ENCODE data around the gene HES5. TPM values are rescaled to one million over a fixed set of nuclear protein-coding genes. Genes with fewer than 3 reads are reported as not detected.

The HES5 gene
- polyA plus RNA-seq, 1 of the 3 experiments (the other 2 are of a cell fraction): 0.03 TPM

- no peaks in the 10 kb centered on the region for H3K36me3 ChIP-seq (replicated peaks in 1 of 2; ENCODE audit: control insufficient read depth in 1 of 2, insufficient read depth in 2 of 2, low read length in 1 of 2)
- 51% methylated on average over 20 of the region's 39 CpGs for whole genome bisulfite sequencing (ENCODE audit: low lambda C conversion rate)
- no peak overlapping the region for H2AFZ ChIP-seq (ENCODE audit: low read depth)
- H3K79me2 ChIP-seq (ENCODE audit: insufficient read depth): no peaks in the 10 kb centered on the region
- no peaks in the 10 kb centered on the region for H4K20me1 ChIP-seq (ENCODE audit: insufficient read depth)
- CTCF ChIA-PET: interaction anchor here (0.8 kb wide), 1 partner anchor 10 kb away, joined by 3 read pairs; no protein-coding TSS in a partner anchor
- H3K9me3 ChIP-seq: no peaks in the 10 kb centered on the region
- no peak overlapping the region for H3K4me3 ChIP-seq (ENCODE audit: low read depth in 2 of 2, low read length in 1 of 2)
- POLR2A ChIA-PET: no interaction called here
- no peak overlapping the region for H3K9ac ChIP-seq
- H3F3A ChIP-seq (replicated peaks; ENCODE audit: insufficient read depth): no peaks in the 10 kb centered on the region
- H3K27me3 ChIP-seq (ENCODE audit: insufficient read depth): no peaks in the 10 kb centered on the region
- H3K4me2 ChIP-seq: no peak overlapping the region
- no peaks in the 10 kb centered on the region for H3K9me2 ChIP-seq
- H3K27ac ChIP-seq (ENCODE audit: low read depth in 2 of 2, low read length in 1 of 2): no peak overlapping the region
- no peak for TF ChIP-seq ZBTB33 (IDR thresholded peaks at IDR 0.05; ENCODE audit: borderline replicate concordance, low read depth)
- TF ChIP-seq EP300 (IDR thresholded peaks at IDR 0.05; ENCODE audit: borderline replicate concordance in 1 of 2, low read depth in 1 of 2, low read length in 1 of 2): no peak
- TF ChIP-seq FOXM1 (IDR thresholded peaks at IDR 0.05; ENCODE audit: low read depth): no peak
- no peak for TF ChIP-seq MXI1 (IDR thresholded peaks at IDR 0.05; ENCODE audit: low read depth, low read length)
- TF ChIP-seq MEF2A (IDR thresholded peaks at IDR 0.05; ENCODE audit: borderline replicate concordance, low read depth): no peak
- TF ChIP-seq, protein P1, sequence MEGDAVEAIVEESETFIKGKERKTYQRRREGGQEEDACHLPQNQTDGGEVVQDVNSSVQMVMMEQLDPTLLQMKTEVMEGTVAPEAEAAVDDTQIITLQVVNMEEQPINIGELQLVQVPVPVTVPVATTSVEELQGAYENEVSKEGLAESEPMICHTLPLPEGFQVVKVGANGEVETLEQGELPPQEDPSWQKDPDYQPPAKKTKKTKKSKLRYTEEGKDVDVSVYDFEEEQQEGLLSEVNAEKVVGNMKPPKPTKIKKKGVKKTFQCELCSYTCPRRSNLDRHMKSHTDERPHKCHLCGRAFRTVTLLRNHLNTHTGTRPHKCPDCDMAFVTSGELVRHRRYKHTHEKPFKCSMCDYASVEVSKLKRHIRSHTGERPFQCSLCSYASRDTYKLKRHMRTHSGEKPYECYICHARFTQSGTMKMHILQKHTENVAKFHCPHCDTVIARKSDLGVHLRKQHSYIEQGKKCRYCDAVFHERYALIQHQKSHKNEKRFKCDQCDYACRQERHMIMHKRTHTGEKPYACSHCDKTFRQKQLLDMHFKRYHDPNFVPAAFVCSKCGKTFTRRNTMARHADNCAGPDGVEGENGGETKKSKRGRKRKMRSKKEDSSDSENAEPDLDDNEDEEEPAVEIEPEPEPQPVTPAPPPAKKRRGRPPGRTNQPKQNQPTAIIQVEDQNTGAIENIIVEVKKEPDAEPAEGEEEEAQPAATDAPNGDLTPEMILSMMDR (IDR thresholded peaks at IDR 0.05): no peak
- TF ChIP-seq NFIC (IDR thresholded peaks at IDR 0.05; ENCODE audit: borderline replicate concordance): no peak
- peaks cover 0 to 42% of the 10 kb centered on the region in 2 experiments; a peak in 1 of 4 replicates for H3K4me1 ChIP-seq (ENCODE audit: control insufficient read depth in 1 of 2, insufficient read depth in 2 of 2, low read depth in 1 of 2, low read length in 1 of 2)
- DNase-seq: peak; percentile 60
Observed at GRCh38 chr1:2540816-2541492, 10.9 kb upstream of the HES5 start.

DNA sequence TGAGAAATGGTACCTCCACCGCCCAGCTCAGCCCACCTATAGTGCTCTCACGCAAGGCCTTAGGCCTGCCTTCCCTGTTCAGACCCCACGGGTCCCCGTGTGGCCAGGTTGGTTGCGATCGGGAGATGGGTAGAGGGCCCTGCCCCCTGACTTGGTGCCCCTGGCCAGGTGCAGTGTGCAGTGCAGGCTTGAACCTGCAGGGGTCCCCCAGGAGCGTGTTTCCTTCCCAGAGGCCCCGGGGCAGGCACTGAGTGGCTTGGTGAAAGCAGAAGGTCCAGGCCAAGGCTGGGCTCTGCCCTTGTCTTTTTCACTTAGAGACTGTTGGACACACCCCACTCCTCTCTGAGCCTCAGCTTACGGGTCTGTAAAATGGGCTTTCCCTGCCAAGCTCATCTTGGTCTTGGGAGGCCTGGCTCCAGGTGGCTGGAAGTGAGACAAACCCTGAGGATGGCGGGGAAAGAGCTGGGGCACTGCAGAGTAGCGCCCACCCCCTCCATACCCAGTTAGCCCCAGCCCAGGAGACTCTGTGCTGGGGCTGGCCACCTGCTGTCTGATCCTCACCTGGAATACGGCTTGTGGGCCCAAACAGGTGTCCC lies 9.3 kb upstream of the HES5 start:
- H2AFZ ChIP-seq (ENCODE audit: low read depth): no peak overlapping the region
- WGBS (ENCODE audit: low lambda C conversion rate): 64% methylated on average over 3 of the region's 12 CpGs
- no peak overlapping the region for H3K27ac ChIP-seq (ENCODE audit: low read depth in 2 of 2, low read length in 1 of 2)
- POLR2A ChIA-PET: interaction anchor here (0.7 kb wide), 1 partner anchor 69 kb away, joined by 3 read pairs; no protein-coding TSS in a partner anchor
- H3K4me1 ChIP-seq (ENCODE audit: control insufficient read depth in 1 of 2, insufficient read depth in 2 of 2, low read depth in 1 of 2, low read length in 1 of 2): peaks cover 0 to 30% of the 10 kb centered on the region in 2 experiments; a peak in 1 of 4 replicates
- no peaks in the 10 kb centered on the region for H3K9me2 ChIP-seq
- H3K79me2 ChIP-seq (ENCODE audit: insufficient read depth): no peaks in the 10 kb centered on the region
- TF ChIP-seq YY1 (IDR thresholded peaks at IDR 0.05; ENCODE audit: low read depth): no peak
- TF ChIP-seq, protein P1 (IDR thresholded peaks at IDR 0.05): peak; percentile 38; the same call in 1 of the 2 replicates
- DNase-seq: no peak
- CTCF ChIA-PET: interaction anchor here (0.7 to 1.0 kb wide), 3 partner anchors 12 to 69 kb away, joined by 3 read pairs; no protein-coding TSS in a partner anchor
- H3K9me3 ChIP-seq: no peaks in the 10 kb centered on the region
- H3K36me3 ChIP-seq (replicated peaks in 1 of 2; ENCODE audit: control insufficient read depth in 1 of 2, insufficient read depth in 2 of 2, low read length in 1 of 2): no peaks in the 10 kb centered on the region
- H4K20me1 ChIP-seq (ENCODE audit: insufficient read depth): no peaks in the 10 kb centered on the region
- no peak overlapping the region for H3K4me3 ChIP-seq (ENCODE audit: low read depth in 2 of 2, low read length in 1 of 2)
- H3K9ac ChIP-seq: no peak overlapping the region
- H3K4me2 ChIP-seq: no peak overlapping the region
- no peaks in the 10 kb centered on the region for H3K27me3 ChIP-seq (ENCODE audit: insufficient read depth)
- no peaks in the 10 kb centered on the region for H3F3A ChIP-seq (replicated peaks; ENCODE audit: insufficient read depth)

All from SK-N-SH (cell line).